SK-N-MC (cell line): ENCODE results near the gene WDR41.

ENCODE experiments used
- EZH2 ChIP-seq: fragments of 200-600 bp; sonication (generic); IDR thresholded peaks from one replicate; pipeline ENCODE4 v1.6.1; 2017; ENCODE audit warnings: antibody characterized with exemption
- FOXP2 ChIP-seq: optimal IDR thresholded peaks from 2 replicates; pipeline ENCODE3; 2011; ENCODE audit warnings: mild to moderate bottlenecking, moderate library complexity; ENCODE audit not compliant: insufficient read depth; ENCODE audit errors: extremely low read length, control extremely low read depth
- POLR2AphosphoS5 ChIP-seq: IDR thresholded peaks from 2 replicates; pipeline ENCODE4 v1.6.1; 2012; ENCODE audit warnings: mild to moderate bottlenecking, low read depth, low read length, borderline replicate concordance

- no peak for TF ChIP-seq FOXP2
- no peak for TF ChIP-seq POLR2AphosphoS5
- no peak for TF ChIP-seq EZH2
Observed at GRCh38 chr5:77402796-77403195, 89.3 kb downstream of the WDR41 start.
